IMR-90 (cell line): ENCODE results near the gene NOG. TPM values are rescaled to one million over a fixed set of nuclear protein-coding genes. Genes with fewer than 3 reads are reported as not detected.

ENCODE experiments used
- ATAC-seq: fragments of 200-7000 bp; cut with Tn5 transposase; 2 replicates; pipeline ENCODE4 v1.9.1; 2020; ENCODE audit warnings: low read depth, mild to moderate bottlenecking, moderate library complexity
- BruUV-seq: library from RNA; stranded (reverse); fragments of 400-500 nt; replicated peaks from 2 replicates; lab custom pipeline; 2021; lab: Mats Ljungman, UMichigan
- CTCF ChIA-PET: fragments of 300-600 bp; formaldehyde crosslinking; extraction: SDS; loops from one replicate; lab custom pipeline; 2021; ENCODE audit warnings: antibody characterized with exemption; lab: Yijun Ruan, JAX
- POLR2A ChIA-PET: fragments of 300-600 bp; sonication (Branson Sonifier 250); formaldehyde crosslinking; loops from one replicate; lab custom pipeline; 2022; ENCODE audit warnings: antibody characterized with exemption; ENCODE audit not compliant: unreplicated experiment; lab: Charles Lee
- DNase-seq: peaks from one replicate; pipeline ENCODE4 v3.0.0; 2013
- H2AFZ ChIP-seq: replicated peaks from 2 replicates; pipeline ENCODE3; 2013; ENCODE audit warnings: low read length, mild to moderate bottlenecking; ENCODE audit not compliant: poor library complexity
- H2AK5ac ChIP-seq: 2 replicates; pipeline ENCODE4 v1.6.1; 2013; ENCODE audit warnings: low read depth, low read length, inconsistent platforms
- H2AK9ac ChIP-seq: replicated peaks from 2 replicates; pipeline ENCODE3; 2013; ENCODE audit warnings: mild to moderate bottlenecking, low read depth, low read length, moderate library complexity; ENCODE audit not compliant: poor library complexity
- H2BK120ac ChIP-seq: 2 replicates; pipeline ENCODE4 v1.6.1; 2013; ENCODE audit warnings: low read depth, low read length, inconsistent platforms
- H2BK15ac ChIP-seq: 3 replicates; pipeline ENCODE4 v1.6.1; 2013; ENCODE audit warnings: low read depth, low read length, inconsistent platforms
- H2BK20ac ChIP-seq: 2 replicates; pipeline ENCODE4 v1.6.1; 2013; ENCODE audit warnings: low read depth, mild to moderate bottlenecking, inconsistent platforms, low read length, moderate library complexity
- H2BK5ac ChIP-seq: 2 replicates; pipeline ENCODE4 v1.6.1; 2013; ENCODE audit warnings: mild to moderate bottlenecking, low read depth, low read length, inconsistent platforms; ENCODE audit not compliant: poor library complexity, severe bottlenecking
- H3K14ac ChIP-seq: replicated peaks from 2 replicates; pipeline ENCODE4 v1.6.1; 2013; ENCODE audit warnings: low read depth, low read length, inconsistent platforms
- H3K18ac ChIP-seq: 2 replicates; pipeline ENCODE4 v1.6.1; 2013; ENCODE audit warnings: low read depth, low read length, control low read depth
- H3K23ac ChIP-seq: 2 replicates; pipeline ENCODE4 v1.6.1; 2013; ENCODE audit warnings: low read depth, low read length, inconsistent platforms
- H3K27ac ChIP-seq: 2 replicates; pipeline ENCODE4 v1.5.1; 2013; ENCODE audit warnings: mild to moderate bottlenecking, control low read depth, low read length; ENCODE audit not compliant: insufficient read depth
- H3K27me3 ChIP-seq: 2 replicates; pipeline ENCODE4 v1.6.1; 2013; ENCODE audit warnings: low read length; ENCODE audit not compliant: control insufficient read depth, insufficient read depth
- H3K36me3 ChIP-seq: 2 replicates; pipeline ENCODE4 v1.6.1; 2013; ENCODE audit warnings: low read length, mixed read lengths; ENCODE audit not compliant: control insufficient read depth, insufficient read depth
- H3K4ac ChIP-seq: 2 replicates; pipeline ENCODE4 v1.6.1; 2013; ENCODE audit warnings: low read depth, low read length, inconsistent platforms
- H3K4me1 ChIP-seq: 2 replicates; pipeline ENCODE4 v1.6.1; 2013; ENCODE audit warnings: low read length, mixed read lengths; ENCODE audit not compliant: control insufficient read depth, insufficient read depth
- H3K4me2 ChIP-seq: 2 replicates; pipeline ENCODE4 v1.6.1; 2013; ENCODE audit warnings: low read depth, mild to moderate bottlenecking, control low read depth, low read length, moderate library complexity
- H3K4me3 ChIP-seq: 2 replicates; pipeline ENCODE4 v1.5.1; 2013; ENCODE audit warnings: low read depth, mild to moderate bottlenecking, control low read depth, low read length, moderate library complexity; ENCODE audit not compliant: insufficient read depth
- H3K56ac ChIP-seq: 2 replicates; pipeline ENCODE4 v1.6.1; 2013; ENCODE audit warnings: low read length, inconsistent platforms; ENCODE audit not compliant: insufficient read depth; ENCODE audit errors: extremely low read depth
- H3K79me1 ChIP-seq, 2 experiments: 2 replicates each; pipeline ENCODE4 v1.6.1; 2013; ENCODE audit warnings: low read length in 2 of 2, inconsistent platforms in 1 of 2, low read depth in 1 of 2
- H3K9ac ChIP-seq: 2 replicates; pipeline ENCODE4 v1.6.1; 2013; ENCODE audit warnings: low read depth, low read length, control low read depth
- H3K9me1 ChIP-seq: 2 replicates; pipeline ENCODE4 v1.6.1; 2013; ENCODE audit warnings: low read length, inconsistent platforms; ENCODE audit not compliant: insufficient read depth
- H3K9me3 ChIP-seq: 2 replicates; pipeline ENCODE4 v1.6.1; 2013; ENCODE audit warnings: low read length; ENCODE audit not compliant: control insufficient read depth, insufficient read depth
- H4K20me1 ChIP-seq: 2 replicates; pipeline ENCODE4 v1.6.1; 2013; ENCODE audit warnings: low read length, inconsistent platforms; ENCODE audit not compliant: insufficient read depth
- H4K5ac ChIP-seq: 2 replicates; pipeline ENCODE4 v1.6.1; 2013; ENCODE audit warnings: mild to moderate bottlenecking, low read depth, low read length, control low read depth
- H4K8ac ChIP-seq, 2 experiments: 2 replicates each; pipeline ENCODE4 v1.6.1; 2013; ENCODE audit warnings: low read depth in 2 of 2, low read length in 2 of 2, control low read depth in 1 of 2, inconsistent platforms in 1 of 2
- H4K91ac ChIP-seq: 2 replicates; pipeline ENCODE4 v1.6.1; 2013; ENCODE audit warnings: low read depth, low read length, inconsistent platforms; ENCODE audit not compliant: insufficient read depth
- CEBPB ChIP-seq: IDR thresholded peaks from 2 replicates; pipeline ENCODE4 v1.6.1; 2012; ENCODE audit warnings: low read depth, low read length, improper control_type of control experiment
- CHD1 ChIP-seq: IDR thresholded peaks from 2 replicates; pipeline ENCODE4 v1.6.1; 2012; ENCODE audit warnings: low read depth, low read length, improper control_type of control experiment
- CTCF ChIP-seq: conservative IDR thresholded peaks from 2 replicates; pipeline ENCODE4 v1.5.1; 2012; ENCODE audit warnings: mild to moderate bottlenecking, low read depth, low read length, improper control_type of control experiment
- FOS ChIP-seq: fragments of 150-350 bp; IDR thresholded peaks from 2 replicates; pipeline ENCODE4 v1.6.1; 2016; ENCODE audit warnings: low read depth, low read length
- MAFK ChIP-seq: IDR thresholded peaks from 2 replicates; pipeline ENCODE4 v1.6.1; 2012; ENCODE audit warnings: low read depth, low read length, improper control_type of control experiment
- MAZ ChIP-seq: IDR thresholded peaks from 2 replicates; pipeline ENCODE4 v1.6.1; 2012; ENCODE audit warnings: low read depth, mild to moderate bottlenecking, low read length, improper control_type of control experiment, moderate library complexity, borderline replicate concordance
- MXI1 ChIP-seq: IDR thresholded peaks from 2 replicates; pipeline ENCODE4 v1.6.1; 2012; ENCODE audit warnings: low read depth, mild to moderate bottlenecking, low read length, moderate library complexity, borderline replicate concordance
- NFE2L2 ChIP-seq: fragments of 150-350 bp; IDR thresholded peaks from 2 replicates; pipeline ENCODE4 v1.6.1; 2016; ENCODE audit warnings: low read depth, mild to moderate bottlenecking, low read length
- POLR2A ChIP-seq: IDR thresholded peaks from 2 replicates; pipeline ENCODE4 v1.6.1; 2012; ENCODE audit warnings: mild to moderate bottlenecking, low read depth, low read length
- RAD21 ChIP-seq: IDR thresholded peaks from 2 replicates; pipeline ENCODE4 v1.6.1; 2012; ENCODE audit warnings: low read length, improper control_type of control experiment
- RCOR1 ChIP-seq: IDR thresholded peaks from 2 replicates; pipeline ENCODE4 v1.6.1; 2012; ENCODE audit warnings: mild to moderate bottlenecking, low read length, improper control_type of control experiment; ENCODE audit not compliant: insufficient replicate concordance
- RFX5 ChIP-seq: IDR thresholded peaks from 2 replicates; pipeline ENCODE4 v1.8.0; 2012; ENCODE audit warnings: low read depth, mild to moderate bottlenecking, low read length, moderate library complexity
- WGBS, 2 experiments: methylation state at CpG; one replicate each; pipeline versions ENCODE4 v1.1.5 to v1.1.7; 2013; ENCODE audit warnings: missing lambda C conversion rate in 2 of 2; ENCODE audit not compliant: insufficient read length in 1 of 2; ENCODE audit errors: extremely low coverage in 2 of 2; 5-methylcytosine and 5-hydroxymethylcytosine counted together
- dilution Hi-C: fragments of 300-500 bp; cut with HindIII; formaldehyde crosslinking; loops from one replicate; pipeline ENCODE4 v1.14.3; 2018; ENCODE audit warnings: low sequenced_read_pairs; ENCODE audit not compliant: unreplicated experiment
- in situ Hi-C: fragments of 300-500 bp; cut with MboI; formaldehyde crosslinking; loops from 3 replicates; pipeline ENCODE4 v1.14.3; 2019; ENCODE audit warnings: low sequenced_read_pairs, inconsistent platforms, mixed read lengths
- intact Hi-C: fragments of 100-400 bp; cut with micrococcal nuclease; formaldehyde crosslinking; loops from 2 replicates; pipeline ENCODE4 v1.10.0; 2022
- polyA plus RNA-seq, 3 experiments: library from polyadenylated mRNA; depleted of rRNA; stranded (reverse); fragments of >200 nt; gene quantifications; 2 replicates each; pipeline ENCODE4 v1.2.3, GENCODE V29; 2012; ENCODE audit warnings: low replicate concordance in 1 of 3
- total RNA-seq: library from RNA; depleted of rRNA; stranded (reverse); fragments of >200 nt; gene quantifications from 2 replicates; pipeline ENCODE4 v1.2.3, GENCODE V29; 2012
- TF ChIP-seq, protein P1 (sequence below): fragments of 150-350 bp; IDR thresholded peaks from 2 replicates; pipeline ENCODE4 v1.6.1; 2016; ENCODE audit warnings: low read depth, mild to moderate bottlenecking, low read length, moderate library complexity, borderline replicate concordance
- TF ChIP-seq, protein P2 (sequence below): fragments of 150-350 bp; IDR thresholded peaks from 2 replicates; pipeline ENCODE4 v1.6.1; 2017; ENCODE audit warnings: mild to moderate bottlenecking, antibody characterized with exemption, low read length, low read depth

NOG gene
- total and polyA plus RNA-seq, 2 of the 4 experiments (the other 2 are of a cell fraction), result 11.7 to 13.1 TPM

- Histone ChIP-seq H2BK120ac (no peak overlapping the region), H4K20me1 (no peaks in the 10 kb centered on the region), H3K4ac (no peak overlapping the region), H4K5ac (no peak overlapping the region), H3K79me1 (no peaks in the 10 kb centered on the region), H2BK5ac (no peak overlapping the region), H3K27me3 (peaks cover 29% of the 10 kb centered on the region), H3K9ac (no peak overlapping the region), H2AK5ac (no peak overlapping the region), H4K8ac (no peak overlapping the region), H3K56ac (no peak overlapping the region), H3K27ac (no peak overlapping the region), H3K18ac (no peak overlapping the region), H3K23ac (no peak overlapping the region), H2BK20ac (no peak overlapping the region), H2AK9ac (no peak overlapping the region), H4K91ac (no peak overlapping the region), H2AFZ (no peak overlapping the region), H3K9me1 (no peaks in the 10 kb centered on the region), H3K14ac (no peak overlapping the region), H3K36me3 (no peaks in the 10 kb centered on the region), H2BK15ac (no peak overlapping the region), H3K9me3 (no peaks in the 10 kb centered on the region), H3K4me2 (no peak overlapping the region), H3K4me1 (no peaks in the 10 kb centered on the region), H3K4me3 (no peak overlapping the region)
- BruUV-seq, result no TSS peak
- dilution Hi-C loops, result no loop called here
- ATAC-seq, result no peak
- in situ Hi-C loops, result loop anchor here (25.0 kb wide), 1 partner anchor 355 kb away; no protein-coding TSS in a partner anchor
- ChIA-PET POLR2A (no interaction called here), CTCF (interaction anchor here (1.2 kb wide), 1 partner anchor 10 kb away, joined by 4 read pairs; no protein-coding TSS in a partner anchor)
- intact Hi-C loops, result no loop called here
- no CpG with 5 or more reads among the region's 5 CpGs for WGBS, 2 experiments
- DNase-seq, result no peak
- TF ChIP-seq RCOR1, result no peak
- no peak for TF ChIP-seq MAFK
- TF ChIP-seq, protein P1, sequence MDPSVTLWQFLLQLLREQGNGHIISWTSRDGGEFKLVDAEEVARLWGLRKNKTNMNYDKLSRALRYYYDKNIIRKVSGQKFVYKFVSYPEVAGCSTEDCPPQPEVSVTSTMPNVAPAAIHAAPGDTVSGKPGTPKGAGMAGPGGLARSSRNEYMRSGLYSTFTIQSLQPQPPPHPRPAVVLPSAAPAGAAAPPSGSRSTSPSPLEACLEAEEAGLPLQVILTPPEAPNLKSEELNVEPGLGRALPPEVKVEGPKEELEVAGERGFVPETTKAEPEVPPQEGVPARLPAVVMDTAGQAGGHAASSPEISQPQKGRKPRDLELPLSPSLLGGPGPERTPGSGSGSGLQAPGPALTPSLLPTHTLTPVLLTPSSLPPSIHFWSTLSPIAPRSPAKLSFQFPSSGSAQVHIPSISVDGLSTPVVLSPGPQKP, result no peak
- TF ChIP-seq CTCF, result no peak
- TF ChIP-seq POLR2A, result no peak
- TF ChIP-seq, protein P2, sequence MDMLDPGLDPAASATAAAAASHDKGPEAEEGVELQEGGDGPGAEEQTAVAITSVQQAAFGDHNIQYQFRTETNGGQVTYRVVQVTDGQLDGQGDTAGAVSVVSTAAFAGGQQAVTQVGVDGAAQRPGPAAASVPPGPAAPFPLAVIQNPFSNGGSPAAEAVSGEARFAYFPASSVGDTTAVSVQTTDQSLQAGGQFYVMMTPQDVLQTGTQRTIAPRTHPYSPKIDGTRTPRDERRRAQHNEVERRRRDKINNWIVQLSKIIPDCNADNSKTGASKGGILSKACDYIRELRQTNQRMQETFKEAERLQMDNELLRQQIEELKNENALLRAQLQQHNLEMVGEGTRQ, result no peak
- no peak for TF ChIP-seq CHD1
- no peak for TF ChIP-seq NFE2L2
- no peak for TF ChIP-seq FOS
- no peak for TF ChIP-seq MXI1
- TF ChIP-seq CEBPB, result no peak
- TF ChIP-seq RFX5, result no peak
- no peak for TF ChIP-seq RAD21
- no peak for TF ChIP-seq MAZ
Measured at GRCh38 chr17:56581635-56582627, 11.6 kb upstream of the NOG start.
